COR-L47 (cell line): ENCODE data around the gene CTRB2.
"Not testable (repeated sequence)": the region's sequence is repeated elsewhere in the genome, so short reads cannot be mapped to it uniquely, and the experiment has no call there.

Experiments
- DNase-seq: peaks from one replicate; lab custom pipeline; 2025; lab: John Stamatoyannopoulos, UW

CTRB2 gene

GRCh38 chr16:75205961-75206748, 806 bp downstream of the CTRB2 start:
- DNase-seq: not testable (repeated sequence)

GRCh38 chr16:75205438-75205837, 1.5 kb downstream of the CTRB2 start:
- DNase-seq: not testable (repeated sequence)

- DNase-seq: not testable (repeated sequence)
Measured at GRCh38 chr16:75204905-75205304, 2.1 kb downstream of the CTRB2 start.

GRCh38 chr16:75204410-75204758, 2.6 kb downstream of the CTRB2 start:
- DNase-seq: no peak

- DNase-seq: no peak
Measured at GRCh38 chr16:75203667-75204409, 3.1 kb downstream of the CTRB2 start.

GRCh38 chr16:75203096-75203495, 3.9 kb downstream of the CTRB2 start:
- no peak for DNase-seq

GRCh38 chr16:75202069-75202590, 4.8 kb downstream of the CTRB2 start:
- DNase-seq: no peak

GRCh38 chr16:75198135-75198600, 8.8 kb downstream of the CTRB2 start:
- DNase-seq: no peak

GRCh38 chr16:75197522-75198134, 9.3 kb downstream of the CTRB2 start:
- DNase-seq: no peak

GRCh38 chr16:75196836-75197235, 10.1 kb downstream of the CTRB2 start:
- DNase-seq: no peak

- DNase-seq: no peak
Measured at GRCh38 chr16:75195811-75196790, 10.9 kb downstream of the CTRB2 start.

GRCh38 chr16:75193730-75194444, 13.1 kb downstream of the CTRB2 start:
- no peak for DNase-seq

- no peak for DNase-seq
Measured at GRCh38 chr16:75193265-75193650, 13.7 kb downstream of the CTRB2 start.

GRCh38 chr16:75192606-75193264, 14.2 kb downstream of the CTRB2 start:
- DNase-seq: no peak

- DNase-seq: no peak
Measured at GRCh38 chr16:75189638-75190245, 17.2 kb downstream of the CTRB2 start.

GRCh38 chr16:75188832-75189477, 18.0 kb downstream of the CTRB2 start:
- DNase-seq: no peak

GRCh38 chr16:75181630-75182029, 25.3 kb downstream of the CTRB2 start:
- DNase-seq: no peak

GRCh38 chr16:75179208-75179607, 27.8 kb downstream of the CTRB2 start:
- no peak for DNase-seq

- DNase-seq: no peak
Measured at GRCh38 chr16:75176926-75177325, 30.0 kb downstream of the CTRB2 start.
